Measurements from ENCODE around the gene VEZT. TPM values are rescaled to one million over a fixed set of nuclear protein-coding genes. Genes with fewer than 3 reads are reported as not detected.
A peak's percentile ranks its signal among the peaks of the same experiment; 100 is the strongest.

VEZT gene
- total and polyA plus RNA-seq, 8 donors, result 14.9 to 44.5 (median 30.0) TPM

- intact Hi-C loops (cut with DNase I), result loop anchor here in 2 of 3 donors (5.0 to 10.0 kb wide), 2 partner anchors 219 to 221 kb away; no protein-coding TSS in a partner anchor
- no peaks in the 10 kb centered on the region for H3K9me3 ChIP-seq
- 29 to 36% methylated on average over 4 of the region's 4 CpGs for WGBS, 2 donors
- FAIRE-seq, result no peak
- DNase-seq, result no peak
- peak overlapping the region in 2 of 4 donors; percentile 42 to 43 for H3K27ac ChIP-seq
- ATAC-seq, result peak in 2 of 4 donors; percentile 7 to 26
- TF ChIP-seq, protein P1, sequence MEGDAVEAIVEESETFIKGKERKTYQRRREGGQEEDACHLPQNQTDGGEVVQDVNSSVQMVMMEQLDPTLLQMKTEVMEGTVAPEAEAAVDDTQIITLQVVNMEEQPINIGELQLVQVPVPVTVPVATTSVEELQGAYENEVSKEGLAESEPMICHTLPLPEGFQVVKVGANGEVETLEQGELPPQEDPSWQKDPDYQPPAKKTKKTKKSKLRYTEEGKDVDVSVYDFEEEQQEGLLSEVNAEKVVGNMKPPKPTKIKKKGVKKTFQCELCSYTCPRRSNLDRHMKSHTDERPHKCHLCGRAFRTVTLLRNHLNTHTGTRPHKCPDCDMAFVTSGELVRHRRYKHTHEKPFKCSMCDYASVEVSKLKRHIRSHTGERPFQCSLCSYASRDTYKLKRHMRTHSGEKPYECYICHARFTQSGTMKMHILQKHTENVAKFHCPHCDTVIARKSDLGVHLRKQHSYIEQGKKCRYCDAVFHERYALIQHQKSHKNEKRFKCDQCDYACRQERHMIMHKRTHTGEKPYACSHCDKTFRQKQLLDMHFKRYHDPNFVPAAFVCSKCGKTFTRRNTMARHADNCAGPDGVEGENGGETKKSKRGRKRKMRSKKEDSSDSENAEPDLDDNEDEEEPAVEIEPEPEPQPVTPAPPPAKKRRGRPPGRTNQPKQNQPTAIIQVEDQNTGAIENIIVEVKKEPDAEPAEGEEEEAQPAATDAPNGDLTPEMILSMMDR (IDR thresholded peaks at IDR 0.05), result no peak
- peaks cover 0 to 7% (median 0%) of the 10 kb centered on the region in 3 donors for H3K4me1 ChIP-seq
- H3K36me3 ChIP-seq, result no peaks in the 10 kb centered on the region
- no peaks in the 10 kb centered on the region for H3K27me3 ChIP-seq
- H3K4me3 ChIP-seq, result no peak overlapping the region
Measured at GRCh38 chr12:95335948-95336347, 118.3 kb downstream of the VEZT start.

GRCh38 chr12:95336387-95337067, 118.9 kb downstream of the VEZT start:
- ATAC-seq (peak; percentile 99 to 100 (median 99)), DNase-seq (peak; percentile 71 to 88 (median 76)), FAIRE-seq (no peak)
- Histone ChIP-seq H3K36me3 (no peaks in the 10 kb centered on the region), H3K9me3 (no peaks in the 10 kb centered on the region), H3K27me3 (no peaks in the 10 kb centered on the region), H3K27ac (peak overlapping the region in 2 of 4 donors; percentile 42 to 43), H3K4me1 (peaks cover 0 to 7% (median 0%) of the 10 kb centered on the region in 3 donors), H3K4me3 (no peak overlapping the region)
- intact Hi-C loops (cut with DNase I), result loop anchor here in 2 of 3 donors (5.0 to 10.0 kb wide), 2 partner anchors 219 to 222 kb away; no protein-coding TSS in a partner anchor
- 14 to 17% methylated on average over 10 of the region's 10 CpGs for WGBS, 2 donors
- TF ChIP-seq, protein P1 (IDR thresholded peaks at IDR 0.05), result peak; percentile 33 to 78 (median 73)

DNA sequence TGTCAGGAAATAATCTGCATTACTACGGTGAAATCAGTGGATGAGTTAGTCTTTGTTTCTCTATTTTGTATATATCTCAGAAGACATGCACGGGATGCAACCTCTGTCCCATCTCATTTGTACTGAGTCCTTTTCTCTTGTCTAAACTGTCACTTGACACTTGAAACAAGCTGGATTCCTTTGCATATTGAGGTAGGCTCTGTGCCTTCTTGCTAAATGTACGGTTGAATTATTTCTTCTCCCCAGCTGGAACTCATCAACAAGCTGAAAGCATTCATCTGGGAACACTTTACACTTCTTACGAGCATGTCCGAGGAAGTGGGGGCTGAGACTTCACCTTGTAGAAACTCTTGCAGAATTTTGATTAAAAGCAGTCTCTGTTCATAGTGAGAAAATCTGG, 119.5 kb downstream of the VEZT start:
- no peak for DNase-seq
- no peak for ATAC-seq
- intact Hi-C loops (cut with DNase I), result loop anchor here in 2 of 3 donors (5.0 to 10.0 kb wide), 2 partner anchors 220 to 222 kb away; no protein-coding TSS in a partner anchor
- Histone ChIP-seq H3K4me3 (no peak overlapping the region), H3K4me1 (peaks cover 0 to 7% (median 0%) of the 10 kb centered on the region in 3 donors), H3K27me3 (no peaks in the 10 kb centered on the region), H3K9me3 (no peaks in the 10 kb centered on the region), H3K36me3 (no peaks in the 10 kb centered on the region), H3K27ac (no peak overlapping the region)
- FAIRE-seq, result no peak
- TF ChIP-seq, protein P1 (IDR thresholded peaks at IDR 0.05), result no peak
- 61 to 67% methylated on average over 5 of the region's 5 CpGs for WGBS, 2 donors

DNA sequence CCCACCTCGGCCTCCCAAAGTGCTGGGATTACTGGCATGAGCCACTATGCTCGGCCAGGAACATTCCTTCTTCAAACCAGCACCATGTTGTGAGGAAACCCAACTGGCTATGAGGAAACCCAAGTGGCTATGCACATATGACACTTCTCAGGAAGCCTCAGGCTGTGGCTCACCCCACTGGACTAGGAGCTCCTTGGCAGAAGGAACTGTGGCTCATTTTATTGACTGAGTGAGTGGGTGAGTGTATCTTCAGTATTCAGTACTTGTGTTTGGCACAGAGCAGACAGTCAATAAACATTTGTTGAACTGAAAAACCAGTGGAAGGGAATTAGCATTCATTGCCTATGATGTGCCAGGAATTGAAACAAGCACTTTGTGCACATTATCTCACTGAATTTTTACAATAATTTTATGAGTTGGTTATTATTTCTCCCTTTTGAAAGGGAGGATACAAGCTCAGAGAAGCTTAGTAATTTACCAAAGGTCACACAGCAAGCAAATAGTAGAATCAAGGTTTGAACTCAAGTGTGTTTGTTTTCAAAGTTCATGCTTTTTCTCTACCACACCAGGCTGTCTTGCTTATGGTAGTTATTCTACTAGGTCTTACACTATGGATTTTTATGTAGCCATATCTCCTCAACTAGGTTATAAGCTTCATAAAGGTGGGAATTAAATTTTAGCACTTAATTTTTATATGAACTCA, 121.6 kb downstream of the VEZT start:
- intact Hi-C loops (cut with DNase I), result loop anchor here in 2 of 3 donors (5.0 to 10.0 kb wide), 2 partner anchors 222 to 224 kb away; no protein-coding TSS in a partner anchor
- TF ChIP-seq, protein P1 (IDR thresholded peaks at IDR 0.05), result no peak
- H3K4me3 ChIP-seq, result no peak overlapping the region

More for the DNA sequence above, 121.6 kb downstream of the VEZT start:
- no peaks in the 10 kb centered on the region for H3K36me3 ChIP-seq
- 82 to 89% methylated on average over 2 of the region's 2 CpGs for WGBS, 2 donors
- H3K27me3 ChIP-seq, result no peaks in the 10 kb centered on the region
- no peak for ATAC-seq
- no peak for DNase-seq
- H3K4me1 ChIP-seq, result peaks cover 0 to 7% (median 0%) of the 10 kb centered on the region in 3 donors
- H3K27ac ChIP-seq, result no peak overlapping the region
- H3K9me3 ChIP-seq, result no peaks in the 10 kb centered on the region
- FAIRE-seq, result no peak
